HepG2 (cell line): Measurements from ENCODE around the gene IRGM. TPM values are rescaled to one million over a fixed set of nuclear protein-coding genes. Genes with fewer than 3 reads are reported as not detected.
"Not testable (repeated sequence)": the region's sequence is repeated elsewhere in the genome, so short reads cannot be mapped to it uniquely, and the experiment has no call there.

Source experiments
- ATAC-seq: fragments of 200-7000 bp; cut with Tn5 transposase; 3 replicates; pipeline ENCODE4 v1.9.1; 2020; ENCODE audit warnings: mild to moderate bottlenecking, moderate library complexity
- BruUV-seq: library from RNA; stranded (reverse); fragments of 400-500 nt; replicated peaks from 2 replicates; lab custom pipeline; 2021; lab: Mats Ljungman, UMichigan
- CTCF ChIA-PET: fragments of 300-600 bp; formaldehyde crosslinking; extraction: SDS; loops from one replicate; lab custom pipeline; 2021; ENCODE audit warnings: low total read pairs, inconsistent platforms, low intra/inter-chr PET ratio; lab: Yijun Ruan, JAX
- POLR2A ChIA-PET: fragments of 350-600 bp; sonication (Branson Sonifier 250); formaldehyde crosslinking; loops from one replicate; lab custom pipeline; 2020; ENCODE audit warnings: antibody characterized with exemption, inconsistent platforms; lab: Yijun Ruan, JAX
- DNase-seq: peaks from one replicate; pipeline ENCODE4 v3.0.0-alpha.2; 2015; ENCODE audit warnings: low spot score
- FAIRE-seq: peaks from 3 replicates; lab custom pipeline; 2011; peaks lifted over from hg19 to GRCh38; lab: Jason Lieb, UNC
- H2AFZ ChIP-seq: one replicate; pipeline ENCODE4 v1.6.1; 2011; ENCODE audit warnings: low read length, inconsistent platforms
- H3K27ac ChIP-seq: fragments of 300-600 bp; 3 replicates; pipeline ENCODE4 v1.8.0; 2011; ENCODE audit warnings: mixed run types, mild to moderate bottlenecking, mixed read lengths, low read length, inconsistent platforms; ENCODE audit not compliant: insufficient read depth; ENCODE audit errors: extremely low read length
- H3K27me3 ChIP-seq, 2 experiments: fragments of 200-600 bp in 1 of 2; 2 replicates in 1 of 2; 3 replicates in 1 of 2; pipeline versions ENCODE4 v1.6.0 to v1.8.0; 2011; ENCODE audit warnings: low read length in 2 of 2, mild to moderate bottlenecking in 2 of 2, moderate library complexity in 2 of 2, inconsistent platforms in 1 of 2; ENCODE audit not compliant: insufficient read depth in 2 of 2, control insufficient read depth in 1 of 2
- H3K36me3 ChIP-seq, 2 experiments: fragments of 200-600 bp in 1 of 2; replicated peaks in 1 of 2; 2 replicates in 1 of 2; 3 replicates in 1 of 2; pipeline versions ENCODE4 v1.5.1 to v1.8.0; 2011; ENCODE audit warnings: low read length in 2 of 2, inconsistent platforms in 1 of 2; ENCODE audit not compliant: insufficient read depth in 2 of 2, control insufficient read depth in 1 of 2
- H3K4me1 ChIP-seq: 2 replicates; pipeline ENCODE4 v1.5.1; 2012; ENCODE audit warnings: low read length, inconsistent platforms; ENCODE audit not compliant: insufficient read depth
- H3K4me2 ChIP-seq: 2 replicates; pipeline ENCODE4 v1.6.0; 2011; ENCODE audit warnings: low read depth, low read length, inconsistent platforms
- H3K4me3 ChIP-seq, 3 experiments: fragments of 200-600 bp in 1 of 3; sonication (generic), shearing (Covaris generic) in 1 of 3; replicated peaks in 1 of 3; 2 replicates each; pipeline ENCODE4 v1.5.1; 2011 to 2016; ENCODE audit warnings: low read length in 3 of 3, inconsistent platforms in 2 of 3, low read depth in 2 of 3, mild to moderate bottlenecking in 2 of 3, control low read depth in 1 of 3, mixed read lengths in 1 of 3; ENCODE audit not compliant: insufficient read depth in 1 of 3
- H3K79me2 ChIP-seq: one replicate; pipeline ENCODE4 v1.6.1; 2011; ENCODE audit warnings: low read length, inconsistent platforms; ENCODE audit not compliant: insufficient read depth
- H3K9ac ChIP-seq: 2 replicates; pipeline ENCODE4 v1.6.0; 2011; ENCODE audit warnings: mild to moderate bottlenecking, low read depth, low read length, inconsistent platforms; ENCODE audit not compliant: insufficient read depth
- H3K9me3 ChIP-seq: 2 replicates; pipeline ENCODE4 v1.5.1; 2012; ENCODE audit warnings: mild to moderate bottlenecking, low read length
- H4K20me1 ChIP-seq: 2 replicates; pipeline ENCODE4 v1.6.0; 2011; ENCODE audit warnings: inconsistent platforms, mild to moderate bottlenecking, low read length, moderate library complexity; ENCODE audit not compliant: insufficient read depth
- ZNF788 ChIP-seq: sonication (generic); formaldehyde crosslinking; IDR thresholded peaks from 2 replicates; pipeline ENCODE4 v1.5.0; 2020; ENCODE audit warnings: mild to moderate bottlenecking, missing genetic modification reagents, borderline replicate concordance
- WGBS: methylation state at CpG from one replicate; pipeline ENCODE4 v1.1.6; 2017; ENCODE audit warnings: low lambda C conversion rate; 5-methylcytosine and 5-hydroxymethylcytosine counted together
- in situ Hi-C: cut with HindIII; loops from 2 replicates; pipeline ENCODE4 v1.10.0; 2017; ENCODE audit warnings: low pct_unique_long_range_greater_than_20kb; ENCODE audit not compliant: extremely low pct_ligation_motif_present
- intact Hi-C: fragments of 100-400 bp; cut with micrococcal nuclease; formaldehyde crosslinking; loops from one replicate; pipeline ENCODE4 v1.10.0; 2022; ENCODE audit not compliant: unreplicated experiment
- polyA plus RNA-seq, 8 experiments: library from polyadenylated mRNA; depleted of rRNA in 3 of 8; stranded (reverse) in 7 of 8; unstranded in 1 of 8; fragments of >200 nt; fragmentation: Illumina TruSeq in 4 of 8; extraction: Trizol in 4 of 8; gene quantifications; 2 replicates each; pipeline versions ENCODE4 v1.2.1 to v1.2.3, GENCODE V29; 2011 to 2016; ENCODE audit warnings: low read depth in 4 of 8, missing spikeins in 1 of 8, mixed read lengths in 1 of 8; ENCODE audit not compliant: insufficient read depth in 1 of 8
- total RNA-seq, 5 experiments: library from RNA; depleted of rRNA; stranded (reverse); fragments of >200 nt; fragmentation: Illumina TruSeq; extraction: Trizol; gene quantifications; 2 replicates each; pipeline ENCODE4 v1.2.3, GENCODE V29; 2016; ENCODE audit warnings: low read depth in 1 of 5
- TF ChIP-seq, protein P1 (sequence below): sonication (generic); formaldehyde crosslinking; IDR thresholded peaks from 2 replicates; pipeline ENCODE4 v1.8.0; 2022; ENCODE audit warnings: mild to moderate bottlenecking, missing genetic modification reagents, borderline replicate concordance

Gene IRGM
- total and polyA plus RNA-seq, 2 of the 13 experiments (the other 11 are each of a cell fraction or from before 2014, with no cell fraction given) = not detected

DNA sequence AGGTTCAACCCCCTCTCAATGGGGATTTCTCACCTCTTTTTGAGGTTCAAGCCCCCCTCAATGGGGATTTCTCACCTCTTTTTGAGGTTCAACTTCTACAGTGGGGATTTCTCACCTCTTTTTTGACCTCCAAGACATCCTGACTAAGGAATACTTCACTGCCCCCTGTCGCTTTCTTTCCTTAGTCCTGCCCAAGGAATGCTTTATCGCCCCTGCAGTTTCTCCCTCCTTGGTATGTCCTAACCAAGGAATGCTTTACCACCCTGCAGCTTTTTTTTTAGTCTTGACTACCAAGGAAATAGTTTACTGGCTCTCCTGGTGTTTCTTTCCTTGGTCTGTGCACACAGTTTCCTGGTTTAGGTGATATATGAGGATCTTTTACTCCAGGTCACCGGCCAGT is 9.6 kb upstream of the IRGM start (continued):
- TF ChIP-seq, protein P1, sequence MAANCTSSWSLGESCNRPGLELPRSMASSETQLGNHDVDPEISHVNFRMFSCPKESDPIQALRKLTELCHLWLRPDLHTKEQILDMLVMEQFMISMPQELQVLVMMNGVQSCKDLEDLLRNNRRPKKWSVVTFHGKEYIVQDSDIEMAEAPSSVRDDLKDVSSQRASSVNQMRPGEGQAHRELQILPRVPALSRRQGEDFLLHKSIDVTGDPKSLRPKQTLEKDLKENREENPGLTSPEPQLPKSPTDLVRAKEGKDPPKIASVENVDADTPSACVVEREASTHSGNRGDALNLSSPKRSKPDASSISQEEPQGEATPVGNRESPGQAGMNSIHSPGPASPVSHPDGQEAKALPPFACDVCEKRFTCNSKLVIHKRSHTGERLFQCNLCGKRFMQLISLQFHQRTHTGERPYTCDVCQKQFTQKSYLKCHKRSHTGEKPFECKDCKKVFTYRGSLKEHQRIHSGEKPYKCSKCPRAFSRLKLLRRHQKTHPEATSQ (CRISPR knock-in tag) = no peak
- no peak for TF ChIP-seq ZNF788 (CRISPR knock-in tag)

DNA sequence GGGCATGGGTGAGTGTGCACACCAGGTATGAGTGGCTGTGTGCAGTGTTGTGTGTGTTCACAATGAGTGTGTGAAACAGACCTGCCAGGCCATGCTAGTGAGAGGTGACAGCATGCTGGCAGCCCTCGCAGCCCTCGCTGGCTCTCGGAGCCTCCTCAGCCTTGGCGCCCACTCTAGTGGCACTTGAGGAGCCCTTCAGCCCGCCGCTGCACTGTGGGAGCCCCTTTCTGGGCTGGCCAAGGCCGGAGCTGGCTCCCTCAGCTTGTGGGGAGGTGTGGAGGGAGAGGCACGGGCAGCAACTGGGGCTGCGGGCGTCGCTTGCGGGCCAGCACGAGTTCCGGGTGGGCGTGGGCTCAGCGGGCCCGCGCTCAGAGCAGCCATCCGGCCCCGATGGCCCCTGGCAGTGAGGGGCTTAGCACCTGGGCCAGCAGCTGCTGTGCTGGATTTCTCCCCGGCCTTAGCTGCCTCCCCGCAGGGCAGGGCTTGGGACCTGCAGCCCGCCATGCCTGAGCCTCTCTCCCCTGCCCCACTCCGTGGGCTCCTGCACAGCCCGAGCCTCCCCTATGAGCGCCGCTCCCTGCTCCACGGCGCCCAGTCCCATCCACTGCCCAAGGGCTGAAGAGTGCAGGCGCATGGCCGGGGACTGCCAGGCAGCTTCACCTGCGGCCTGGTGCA is 999 bp upstream of the IRGM start:
- peaks cover 2 to 16% of the 10 kb centered on the region in 2 experiments; a peak in 3 of 5 replicates for H3K27me3 ChIP-seq
- in situ Hi-C loops = loop anchor here (5.0 kb wide), 2 partner anchors 43 to 283 kb away; no protein-coding TSS in a partner anchor
- POLR2A ChIA-PET, H3K4me3 ChIP-seq, FAIRE-seq, H2AFZ ChIP-seq, ATAC-seq, H3K9me3 ChIP-seq, H3K36me3 ChIP-seq, H3K4me2 ChIP-seq, H3K4me1 ChIP-seq, H4K20me1 ChIP-seq, H3K79me2 ChIP-seq, DNase-seq, H3K27ac ChIP-seq, BruUV-seq, H3K9ac ChIP-seq: not testable (repeated sequence)
- CTCF ChIA-PET = interaction anchor here (3.3 kb wide), 1 partner anchor 44 kb away, joined by 23 read pairs; no protein-coding TSS in a partner anchor
- WGBS = 64% methylated on average over 18 of the region's 32 CpGs
- intact Hi-C loops = loop anchor here (5.0 kb wide), 1 partner anchor 188 kb away; no protein-coding TSS in a partner anchor
